ENCODE data around the gene GFOD2. TPM values are rescaled to one million over a fixed set of nuclear protein-coding genes. Genes with fewer than 3 reads are reported as not detected.

The GFOD2 gene
- total RNA-seq, 1 donor from 2014 or later, result 32.7 TPM

DNA sequence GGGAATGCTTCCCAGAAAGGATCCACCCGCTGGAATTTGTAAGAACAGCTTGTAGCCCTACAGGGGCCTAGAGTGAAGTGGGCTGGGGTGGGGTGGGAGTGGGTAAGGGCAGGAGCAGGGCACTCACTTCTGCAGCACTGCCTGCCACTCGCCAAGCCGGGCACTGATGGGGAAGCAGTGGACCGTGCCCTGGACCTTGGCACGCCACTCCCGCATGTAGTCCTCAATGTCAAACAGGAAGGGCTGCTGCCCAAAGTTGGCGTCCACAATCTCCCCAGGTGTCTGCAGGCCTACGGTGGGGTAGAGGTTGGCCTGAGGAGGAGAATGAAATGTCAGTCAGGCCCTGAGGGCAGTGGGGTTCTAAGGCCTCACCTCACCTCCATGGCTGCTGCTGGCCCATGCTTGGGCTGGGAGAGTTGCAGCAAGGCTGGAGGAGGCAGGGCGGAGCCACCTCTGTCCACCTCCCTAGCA lies 15.7 kb upstream of the GFOD2 start:
- H3K27ac ChIP-seq, result no peak overlapping the region
- intact Hi-C loops (cut with DNase I), result no loop called here
- DNase-seq (ENCODE audit: extremely low spot score in 2 of 2), result no peak
- H3K36me3 ChIP-seq, result peaks cover 0 to 31% of the 10 kb centered on the region in 2 donors
- TF ChIP-seq POLR2A (IDR thresholded peaks at IDR 0.05) (no peak), POLR2AphosphoS5 (IDR thresholded peaks at IDR 0.05; ENCODE audit: insufficient read depth in 1 of 2, low read depth in 1 of 2) (no peak)
- TF ChIP-seq, protein P1, sequence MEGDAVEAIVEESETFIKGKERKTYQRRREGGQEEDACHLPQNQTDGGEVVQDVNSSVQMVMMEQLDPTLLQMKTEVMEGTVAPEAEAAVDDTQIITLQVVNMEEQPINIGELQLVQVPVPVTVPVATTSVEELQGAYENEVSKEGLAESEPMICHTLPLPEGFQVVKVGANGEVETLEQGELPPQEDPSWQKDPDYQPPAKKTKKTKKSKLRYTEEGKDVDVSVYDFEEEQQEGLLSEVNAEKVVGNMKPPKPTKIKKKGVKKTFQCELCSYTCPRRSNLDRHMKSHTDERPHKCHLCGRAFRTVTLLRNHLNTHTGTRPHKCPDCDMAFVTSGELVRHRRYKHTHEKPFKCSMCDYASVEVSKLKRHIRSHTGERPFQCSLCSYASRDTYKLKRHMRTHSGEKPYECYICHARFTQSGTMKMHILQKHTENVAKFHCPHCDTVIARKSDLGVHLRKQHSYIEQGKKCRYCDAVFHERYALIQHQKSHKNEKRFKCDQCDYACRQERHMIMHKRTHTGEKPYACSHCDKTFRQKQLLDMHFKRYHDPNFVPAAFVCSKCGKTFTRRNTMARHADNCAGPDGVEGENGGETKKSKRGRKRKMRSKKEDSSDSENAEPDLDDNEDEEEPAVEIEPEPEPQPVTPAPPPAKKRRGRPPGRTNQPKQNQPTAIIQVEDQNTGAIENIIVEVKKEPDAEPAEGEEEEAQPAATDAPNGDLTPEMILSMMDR (IDR thresholded peaks at IDR 0.05), result no peak
- H3K4me3 ChIP-seq, result no peak overlapping the region
- H3K4me1 ChIP-seq, result no peaks in the 10 kb centered on the region
- H3K9me3 ChIP-seq, result no peaks in the 10 kb centered on the region
- H3K27me3 ChIP-seq, result no peaks in the 10 kb centered on the region

DNA sequence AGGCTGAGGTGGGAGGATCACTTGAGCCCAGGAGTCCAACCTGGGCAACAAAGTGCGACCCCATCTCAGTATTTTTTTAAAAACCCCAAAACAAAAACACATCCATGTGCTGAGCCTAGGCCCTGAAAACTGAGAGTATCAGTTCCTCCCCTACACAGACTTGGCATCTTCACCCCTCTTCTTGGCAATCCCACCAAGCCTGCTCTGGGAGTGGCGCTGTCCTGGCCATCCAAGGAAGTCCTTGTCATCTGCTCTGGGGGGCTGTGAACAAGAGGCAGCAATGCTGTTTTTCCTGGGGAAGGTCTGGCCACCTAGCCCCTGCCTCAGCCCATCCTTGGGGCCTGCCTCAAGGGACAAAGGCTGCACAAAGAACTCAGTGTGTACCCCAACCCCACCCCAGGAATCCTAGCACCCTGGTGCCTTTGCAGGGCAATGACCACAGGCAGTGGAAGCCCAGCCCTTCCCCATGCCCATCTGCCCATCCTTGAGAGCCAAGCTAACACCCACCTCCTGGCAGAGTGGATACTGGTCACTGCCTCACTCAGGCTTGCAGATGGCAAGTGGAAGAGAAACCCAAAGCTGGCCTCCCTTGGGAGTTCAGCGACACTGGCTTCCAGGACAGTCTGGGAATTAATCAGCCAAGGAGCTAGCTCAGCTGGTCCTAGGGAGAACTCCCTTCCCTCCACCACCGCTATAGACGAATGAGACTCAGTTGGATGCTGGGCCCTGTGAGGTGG lies 14.8 kb upstream of the GFOD2 start:
- H3K4me3 ChIP-seq, result no peak overlapping the region
- no peak for DNase-seq (ENCODE audit: extremely low spot score in 2 of 2)
- H3K36me3 ChIP-seq, result peaks cover 0 to 40% of the 10 kb centered on the region in 2 donors
- no peaks in the 10 kb centered on the region for H3K9me3 ChIP-seq
- no peak overlapping the region for H3K27ac ChIP-seq
- intact Hi-C loops (cut with DNase I), result no loop called here
- TF ChIP-seq POLR2A (IDR thresholded peaks at IDR 0.05), result no peak
- TF ChIP-seq, protein P1 (IDR thresholded peaks at IDR 0.05), result no peak
- no peaks in the 10 kb centered on the region for H3K4me1 ChIP-seq
- H3K27me3 ChIP-seq, result no peaks in the 10 kb centered on the region

DNA sequence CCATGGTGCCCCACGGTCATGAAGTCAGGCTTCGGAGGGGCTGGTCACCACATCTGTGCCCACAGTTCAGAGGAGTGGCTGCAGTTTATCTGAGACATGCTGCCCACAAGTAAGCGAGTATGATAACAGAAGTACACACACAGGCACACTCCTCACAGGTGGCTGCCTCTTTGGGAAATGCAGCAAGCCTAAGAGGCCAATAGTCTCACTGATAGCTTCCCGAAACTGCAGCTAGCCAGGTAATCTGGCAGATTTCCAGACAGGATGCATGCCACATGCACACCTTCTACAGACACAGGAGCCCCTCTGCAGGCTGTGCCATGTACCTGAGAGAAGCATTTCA lies 12.6 kb upstream of the GFOD2 start:
- no peaks in the 10 kb centered on the region for H3K4me1 ChIP-seq
- peaks cover 0 to 55% of the 10 kb centered on the region in 2 donors for H3K36me3 ChIP-seq
- no peak overlapping the region for H3K27ac ChIP-seq
- H3K27me3 ChIP-seq, result no peaks in the 10 kb centered on the region
- H3K9me3 ChIP-seq, result no peaks in the 10 kb centered on the region
- intact Hi-C loops (cut with DNase I), result no loop called here
- DNase-seq (ENCODE audit: extremely low spot score in 2 of 2), result no peak
- no peak for TF ChIP-seq POLR2A (IDR thresholded peaks at IDR 0.05)
- TF ChIP-seq POLR2AphosphoS5 (IDR thresholded peaks at IDR 0.05; ENCODE audit: insufficient read depth in 1 of 2, low read depth in 1 of 2), result no peak
- TF ChIP-seq, protein P1 (IDR thresholded peaks at IDR 0.05), result no peak
- H3K4me3 ChIP-seq, result no peak overlapping the region

DNA sequence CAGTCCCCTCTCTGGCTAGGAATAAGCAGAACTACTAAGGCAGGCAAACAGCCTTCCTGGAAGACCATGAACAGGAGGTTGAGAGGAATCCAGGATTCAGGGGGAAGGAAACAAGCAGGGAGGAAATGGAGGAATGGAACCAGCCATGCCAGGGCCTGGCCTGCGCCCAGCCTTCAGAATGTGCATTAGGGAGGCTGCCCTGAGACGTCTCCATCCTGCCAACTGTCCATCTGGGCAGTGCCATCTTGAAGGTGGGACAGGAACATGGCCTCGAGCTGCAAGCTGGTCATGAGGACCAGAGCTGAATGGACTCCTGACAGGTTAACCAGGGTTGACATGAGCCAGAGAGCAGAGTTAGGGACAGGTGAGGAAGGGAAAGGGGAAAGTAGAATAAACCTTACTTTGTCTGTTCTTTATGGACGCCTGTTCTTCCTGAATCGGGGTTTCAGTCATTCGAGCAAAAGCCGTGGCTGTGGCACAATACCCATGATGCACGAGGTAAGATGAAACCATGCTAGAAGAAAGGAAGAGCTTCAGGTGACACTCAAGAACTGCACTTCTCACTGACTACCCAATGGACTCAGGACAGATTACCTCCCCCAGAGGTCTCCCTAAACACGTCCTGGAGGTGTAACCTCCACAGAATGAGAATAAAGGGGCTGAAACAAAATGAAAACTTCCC lies 12.1 kb upstream of the GFOD2 start:
- intact Hi-C loops (cut with DNase I), result no loop called here
- Histone ChIP-seq H3K36me3 (peaks cover 0 to 60% of the 10 kb centered on the region in 2 donors), H3K27ac (no peak overlapping the region), H3K9me3 (no peaks in the 10 kb centered on the region), H3K27me3 (no peaks in the 10 kb centered on the region), H3K4me3 (no peak overlapping the region), H3K4me1 (no peaks in the 10 kb centered on the region)
- no peak for DNase-seq (ENCODE audit: extremely low spot score in 2 of 2)
- no peak for TF ChIP-seq POLR2A (IDR thresholded peaks at IDR 0.05)

DNA sequence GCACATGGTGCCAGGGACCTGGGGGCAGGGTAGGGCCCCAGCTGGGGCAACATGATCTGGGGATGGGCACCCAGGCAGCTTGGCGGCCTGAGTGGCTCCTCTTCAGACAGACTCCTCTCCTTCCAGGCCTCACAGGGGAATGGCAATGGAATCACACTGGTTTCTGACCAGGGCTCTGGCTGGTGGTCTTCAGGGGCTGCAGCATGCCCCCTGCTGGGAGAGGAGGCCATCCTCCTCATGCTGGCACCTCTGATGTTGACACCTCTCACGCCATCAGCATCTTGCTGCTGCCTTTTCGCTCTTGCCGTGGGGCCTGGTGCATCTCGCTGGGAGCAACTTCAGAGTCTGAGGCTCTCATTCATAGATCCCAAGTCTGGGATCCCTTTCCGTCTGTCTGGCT lies 11.2 kb upstream of the GFOD2 start:
- no peaks in the 10 kb centered on the region for H3K9me3 ChIP-seq
- no peak for DNase-seq (ENCODE audit: extremely low spot score in 2 of 2)
- no peak overlapping the region for H3K27ac ChIP-seq
- no peaks in the 10 kb centered on the region for H3K27me3 ChIP-seq
- no peak overlapping the region for H3K4me3 ChIP-seq
- peaks cover 0 to 63% of the 10 kb centered on the region in 2 donors for H3K36me3 ChIP-seq
- intact Hi-C loops (cut with DNase I), result no loop called here
- no peaks in the 10 kb centered on the region for H3K4me1 ChIP-seq
- TF ChIP-seq POLR2AphosphoS5 (IDR thresholded peaks at IDR 0.05; ENCODE audit: insufficient read depth in 1 of 2, low read depth in 1 of 2), result no peak
- TF ChIP-seq POLR2A (IDR thresholded peaks at IDR 0.05), result no peak
- TF ChIP-seq, protein P1 (IDR thresholded peaks at IDR 0.05), result no peak

Data from vagina (tissue), 2 donors.